Fibroblast of skin of right quadriceps (primary cell): ENCODE data around the gene IL1RAP.
A peak's percentile ranks its signal among the peaks of the same experiment; 100 is the strongest.

Experiments
- DNase-seq: peaks from one replicate; pipeline ENCODE4 v3.0.0-alpha.2; 2013

Gene IL1RAP

GRCh38 chr3:190580417-190580816 lies 66.5 kb downstream of the IL1RAP start:
- no peak for DNase-seq

GRCh38 chr3:190581041-190581541 lies 67.2 kb downstream of the IL1RAP start:
- DNase-seq: no peak

- DNase-seq: no peak
Observed at GRCh38 chr3:190582667-190583066, 68.8 kb downstream of the IL1RAP start.

- DNase-seq: peak; percentile 86
Observed at GRCh38 chr3:190585805-190586630, 72.1 kb downstream of the IL1RAP start.

- DNase-seq: peak; percentile 43
Observed at GRCh38 chr3:190586631-190587011, 72.7 kb downstream of the IL1RAP start.

- no peak for DNase-seq
Observed at GRCh38 chr3:190588570-190588969, 74.7 kb downstream of the IL1RAP start.

- DNase-seq: no peak
Observed at GRCh38 chr3:190589326-190589725, 75.4 kb downstream of the IL1RAP start.

- no peak for DNase-seq
Observed at GRCh38 chr3:190591080-190591479, 77.2 kb downstream of the IL1RAP start.

GRCh38 chr3:190593075-190593474 lies 79.2 kb downstream of the IL1RAP start:
- no peak for DNase-seq

GRCh38 chr3:190594171-190594570 lies 80.3 kb downstream of the IL1RAP start:
- DNase-seq: no peak

- no peak for DNase-seq
Observed at GRCh38 chr3:190595179-190595795, 81.4 kb downstream of the IL1RAP start.

GRCh38 chr3:190595807-190596206 lies 81.9 kb downstream of the IL1RAP start:
- no peak for DNase-seq

GRCh38 chr3:190596349-190597285 lies 82.7 kb downstream of the IL1RAP start:
- peak; percentile 4 for DNase-seq

- no peak for DNase-seq
Observed at GRCh38 chr3:190597291-190597690, 83.4 kb downstream of the IL1RAP start.

- no peak for DNase-seq
Observed at GRCh38 chr3:190601622-190602021, 87.7 kb downstream of the IL1RAP start.

- no peak for DNase-seq
Observed at GRCh38 chr3:190605385-190605784, 91.5 kb downstream of the IL1RAP start.

- no peak for DNase-seq
Observed at GRCh38 chr3:190606596-190606995, 92.7 kb downstream of the IL1RAP start.

- DNase-seq: no peak
Observed at GRCh38 chr3:190607021-190607420, 93.1 kb downstream of the IL1RAP start.

GRCh38 chr3:190608850-190609589 lies 95.1 kb downstream of the IL1RAP start:
- no peak for DNase-seq

- no peak for DNase-seq
Observed at GRCh38 chr3:190614226-190615059, 100.6 kb downstream of the IL1RAP start.

- no peak for DNase-seq
Observed at GRCh38 chr3:190615060-190615384, 101.1 kb downstream of the IL1RAP start.

GRCh38 chr3:190615607-190616006 lies 101.7 kb downstream of the IL1RAP start:
- no peak for DNase-seq
